Left ventricle myocardium inferior (tissue), 1 donor: ENCODE data around the gene CCHCR1. TPM values are rescaled to one million over a fixed set of nuclear protein-coding genes. Genes with fewer than 3 reads are reported as not detected.

Experiments used
- DNase-seq: peaks from one replicate; pipeline ENCODE4 v3.0.0-alpha.2; 2020
- H3K27ac ChIP-seq: fragments of 200-600 bp; replicated peaks from 2 replicates; pipeline ENCODE4 v1.8.0; 2021
- H3K27me3 ChIP-seq: fragments of 200-600 bp; 2 replicates; pipeline ENCODE4 v1.8.0; 2021; ENCODE audit warnings: low read depth
- H3K36me3 ChIP-seq: fragments of 200-600 bp; 2 replicates; pipeline ENCODE4 v1.8.0; 2021
- H3K4me1 ChIP-seq: fragments of 200-600 bp; 2 replicates; pipeline ENCODE4 v1.8.0; 2021
- H3K4me3 ChIP-seq: fragments of 200-600 bp; 2 replicates; pipeline ENCODE4 v1.8.0; 2021; ENCODE audit warnings: mild to moderate bottlenecking, moderate library complexity
- H3K9me3 ChIP-seq: fragments of 200-600 bp; replicated peaks from 2 replicates; pipeline ENCODE4 v1.8.0; 2021
- CTCF ChIP-seq: fragments of 200-600 bp; IDR thresholded peaks from 2 replicates; pipeline ENCODE4 v1.8.0; 2021; ENCODE audit warnings: antibody characterized with exemption, mild to moderate bottlenecking, borderline replicate concordance
- intact Hi-C: fragments of 100-400 bp; cut with micrococcal nuclease; formaldehyde crosslinking; loops from one replicate; pipeline ENCODE4 v1.11.0; 2022
- total RNA-seq: library from RNA; stranded (reverse); fragmentation: NEBNext Ultra II Directional; extraction: Animal tissue kit (Norgen Biotek cat#: 25700); gene quantifications from one replicate; pipeline ENCODE4 v1.2.1, GENCODE V29; 2021
- donor health status: DM: no; HTN: yes; CAD: no; lungs with severe emphysema.

The CCHCR1 gene
- total RNA-seq, 1 donor from 2014 or later: 13.3 TPM

- Histone ChIP-seq H3K4me1 (peaks cover 48% of the 10 kb centered on the region), H3K9me3 (no peaks in the 10 kb centered on the region), H3K36me3 (no peaks in the 10 kb centered on the region), H3K27me3 (no peaks in the 10 kb centered on the region), H3K27ac (peak overlapping the region; percentile 54), H3K4me3 (peak overlapping the region; percentile 66)
- TF ChIP-seq CTCF: no peak
- DNase-seq: peak; percentile 77
- intact Hi-C loops: no loop called here
These were observed 22.9 kb upstream of the CCHCR1 start for GRCh38 chr6:31180500-31180899.

- H3K36me3 ChIP-seq: peaks cover 5% of the 10 kb centered on the region
- H3K9me3 ChIP-seq: no peaks in the 10 kb centered on the region
- intact Hi-C loops: no loop called here
- TF ChIP-seq CTCF: no peak
- peak overlapping the region; percentile 54 for H3K27ac ChIP-seq
- no peaks in the 10 kb centered on the region for H3K27me3 ChIP-seq
- H3K4me3 ChIP-seq: peak overlapping the region; percentile 66
- H3K4me1 ChIP-seq: peaks cover 43% of the 10 kb centered on the region
- no peak for DNase-seq
These were observed 22.3 kb upstream of the CCHCR1 start for GRCh38 chr6:31179896-31180295.

GRCh38 chr6:31179042-31179386 lies 21.4 kb upstream of the CCHCR1 start:
- H3K27ac ChIP-seq: peak overlapping the region; percentile 0
- H3K9me3 ChIP-seq: no peaks in the 10 kb centered on the region
- H3K4me1 ChIP-seq: peaks cover 41% of the 10 kb centered on the region
- DNase-seq: no peak
- H3K36me3 ChIP-seq: peaks cover 6% of the 10 kb centered on the region
- H3K27me3 ChIP-seq: no peaks in the 10 kb centered on the region
- H3K4me3 ChIP-seq: no peak overlapping the region
- TF ChIP-seq CTCF: no peak
- intact Hi-C loops: no loop called here

- TF ChIP-seq CTCF: no peak
- DNase-seq: no peak
- H3K27ac ChIP-seq: peak overlapping the region; percentile 0
- H3K9me3 ChIP-seq: no peaks in the 10 kb centered on the region
- peaks cover 6% of the 10 kb centered on the region for H3K36me3 ChIP-seq
- no peak overlapping the region for H3K4me3 ChIP-seq
- H3K4me1 ChIP-seq: peaks cover 40% of the 10 kb centered on the region
- intact Hi-C loops: no loop called here
- no peaks in the 10 kb centered on the region for H3K27me3 ChIP-seq
These were observed 20.8 kb upstream of the CCHCR1 start for GRCh38 chr6:31178143-31179041.

GRCh38 chr6:31175971-31176370 lies 18.4 kb upstream of the CCHCR1 start:
- intact Hi-C loops: no loop called here
- DNase-seq: no peak
- Histone ChIP-seq H3K4me1 (peaks cover 42% of the 10 kb centered on the region), H3K9me3 (no peaks in the 10 kb centered on the region), H3K27ac (no peak overlapping the region), H3K4me3 (no peak overlapping the region), H3K27me3 (no peaks in the 10 kb centered on the region), H3K36me3 (peaks cover 6% of the 10 kb centered on the region)
- TF ChIP-seq CTCF: no peak
